ENCODE results near the gene RBFOX2.

GRCh38 chr22:35861451-35861850 lies 167.2 kb downstream of the RBFOX2 start:
- TF ChIP-seq POLR2AphosphoS5 (IDR thresholded peaks at IDR 0.05; ENCODE audit: low read depth) (no peak), CTCF (conservative IDR thresholded peaks at IDR 0.05; ENCODE audit: low read depth in 2 of 2) (no peak)

Measured in GM23338 (cell line).